Measurements from ENCODE around the gene TECTA.

Gene TECTA

GRCh38 chr11:121071846-121072450, 29.1 kb upstream of the TECTA start:
- H3K4me3 ChIP-seq (ENCODE audit: low read length): no peak overlapping the region
- H3K4me2 ChIP-seq (ENCODE audit: low read length): no peak overlapping the region

GRCh38 chr11:121081321-121081720, 19.7 kb upstream of the TECTA start:
- Histone ChIP-seq H3K4me3 (ENCODE audit: low read length) (no peak overlapping the region), H3K27ac (ENCODE audit: low read depth, low read length) (no peak overlapping the region), H3K9me3 (ENCODE audit: control insufficient read depth, insufficient read depth, low read length) (no peaks in the 10 kb centered on the region), H3K4me1 (ENCODE audit: control insufficient read depth, low read length) (no peaks in the 10 kb centered on the region), H4K20me1 (ENCODE audit: control insufficient read depth, insufficient read depth, low read depth, low read length) (no peaks in the 10 kb centered on the region), H3K79me2 (ENCODE audit: control insufficient read depth, low read length) (no peaks in the 10 kb centered on the region), H3K36me3 (ENCODE audit: control insufficient read depth, low read length) (no peaks in the 10 kb centered on the region; the same call in 1 of the 2 replicates), H3K27me3 (ENCODE audit: control insufficient read depth, low read length) (no peaks in the 10 kb centered on the region), H3F3A (ENCODE audit: control insufficient read depth, insufficient read depth) (no peaks in the 10 kb centered on the region), H3K4me2 (ENCODE audit: low read length) (no peak overlapping the region), H3K9me2 (replicated peaks; ENCODE audit: control insufficient read depth, low read length) (no peaks in the 10 kb centered on the region)
- TF ChIP-seq EZH2phosphoT487 (IDR thresholded peaks at IDR 0.05; ENCODE audit: borderline replicate concordance, low read length): no peak
- TF ChIP-seq CTCF (IDR thresholded peaks at IDR 0.05; ENCODE audit: low read depth, low read length, poor library complexity, severe bottlenecking): no peak

More at GRCh38 chr11:121071846-121072450, 29.1 kb upstream of the TECTA start:
- Histone ChIP-seq H3F3A (ENCODE audit: control insufficient read depth, insufficient read depth) (no peaks in the 10 kb centered on the region), H3K4me1 (ENCODE audit: control insufficient read depth, low read length) (no peaks in the 10 kb centered on the region), H3K27me3 (ENCODE audit: control insufficient read depth, low read length) (no peaks in the 10 kb centered on the region), H3K9me2 (replicated peaks; ENCODE audit: control insufficient read depth, low read length) (no peaks in the 10 kb centered on the region), H4K20me1 (ENCODE audit: control insufficient read depth, insufficient read depth, low read depth, low read length) (no peaks in the 10 kb centered on the region), H3K9me3 (ENCODE audit: control insufficient read depth, insufficient read depth, low read length) (no peaks in the 10 kb centered on the region), H3K79me2 (ENCODE audit: control insufficient read depth, low read length) (no peaks in the 10 kb centered on the region), H3K27ac (ENCODE audit: low read depth, low read length) (no peak overlapping the region), H3K36me3 (ENCODE audit: control insufficient read depth, low read length) (peaks cover 4% of the 10 kb centered on the region)
- TF ChIP-seq EZH2phosphoT487 (IDR thresholded peaks at IDR 0.05; ENCODE audit: borderline replicate concordance, low read length) (no peak), CTCF (IDR thresholded peaks at IDR 0.05; ENCODE audit: low read depth, low read length, poor library complexity, severe bottlenecking) (no peak)

- no peak overlapping the region for H3K27ac ChIP-seq (ENCODE audit: low read depth, low read length)
- no peaks in the 10 kb centered on the region for H3K9me3 ChIP-seq (ENCODE audit: control insufficient read depth, insufficient read depth, low read length)
- TF ChIP-seq EZH2phosphoT487 (IDR thresholded peaks at IDR 0.05; ENCODE audit: borderline replicate concordance, low read length): no peak
- TF ChIP-seq CTCF (IDR thresholded peaks at IDR 0.05; ENCODE audit: low read depth, low read length, poor library complexity, severe bottlenecking): no peak
- no peaks in the 10 kb centered on the region for H3F3A ChIP-seq (ENCODE audit: control insufficient read depth, insufficient read depth)
- no peak overlapping the region for H3K4me2 ChIP-seq (ENCODE audit: low read length)
- H3K79me2 ChIP-seq (ENCODE audit: control insufficient read depth, low read length): no peaks in the 10 kb centered on the region
- H3K9me2 ChIP-seq (replicated peaks; ENCODE audit: control insufficient read depth, low read length): no peaks in the 10 kb centered on the region
- H3K4me1 ChIP-seq (ENCODE audit: control insufficient read depth, low read length): no peaks in the 10 kb centered on the region
- H3K27me3 ChIP-seq (ENCODE audit: control insufficient read depth, low read length): no peaks in the 10 kb centered on the region
- H3K4me3 ChIP-seq (ENCODE audit: low read length): no peak overlapping the region
- peaks cover 8% of the 10 kb centered on the region for H3K36me3 ChIP-seq (ENCODE audit: control insufficient read depth, low read length)
- no peaks in the 10 kb centered on the region for H4K20me1 ChIP-seq (ENCODE audit: control insufficient read depth, insufficient read depth, low read depth, low read length)
Observed at GRCh38 chr11:121082219-121082618, 18.8 kb upstream of the TECTA start.

Measured in DOHH2 (cell line).